Activated T-helper 9 cell treated with anti-CD3 and anti-CD28 coated beads, Interleukin-2, amount 50 U/mL, for 16 hours (primary cell): Measurements from ENCODE around the gene HAPSTR1.

Source experiments
- DNase-seq: peaks from one replicate; pipeline ENCODE4 v3.0.0-alpha.2; 2020; ENCODE audit warnings: low read depth

The HAPSTR1 gene

GRCh38 chr16:9096416-9096952 lies 5.0 kb downstream of the HAPSTR1 start:
- no peak for DNase-seq

- no peak for DNase-seq
Observed at GRCh38 chr16:9097266-9098219, 6.1 kb downstream of the HAPSTR1 start.

GRCh38 chr16:9098377-9099090 lies 7.1 kb downstream of the HAPSTR1 start:
- no peak for DNase-seq

- DNase-seq = no peak
Observed at GRCh38 chr16:9099131-9099625, 7.7 kb downstream of the HAPSTR1 start.

- no peak for DNase-seq
Observed at GRCh38 chr16:9102379-9102778, 10.9 kb downstream of the HAPSTR1 start.

- no peak for DNase-seq
Observed at GRCh38 chr16:9102943-9103342, 11.5 kb downstream of the HAPSTR1 start.

- no peak for DNase-seq
Observed at GRCh38 chr16:9103546-9103945, 12.1 kb downstream of the HAPSTR1 start.

- DNase-seq = no peak
Observed at GRCh38 chr16:9105189-9105588, 13.7 kb downstream of the HAPSTR1 start.

- DNase-seq = no peak
Observed at GRCh38 chr16:9107025-9107970, 15.9 kb downstream of the HAPSTR1 start.

- DNase-seq = no peak
Observed at GRCh38 chr16:9109255-9109654, 17.8 kb downstream of the HAPSTR1 start.

- DNase-seq = no peak
Observed at GRCh38 chr16:9112166-9112843, 20.9 kb downstream of the HAPSTR1 start.

- no peak for DNase-seq
Observed at GRCh38 chr16:9112844-9113186, 21.4 kb downstream of the HAPSTR1 start.

GRCh38 chr16:9113707-9114106 lies 22.3 kb downstream of the HAPSTR1 start:
- DNase-seq = no peak

- no peak for DNase-seq
Observed at GRCh38 chr16:9114112-9114511, 22.7 kb downstream of the HAPSTR1 start.

- no peak for DNase-seq
Observed at GRCh38 chr16:9114842-9115241, 23.4 kb downstream of the HAPSTR1 start.

- no peak for DNase-seq
Observed at GRCh38 chr16:9115277-9115676, 23.8 kb downstream of the HAPSTR1 start.

GRCh38 chr16:9116141-9116540 lies 24.7 kb downstream of the HAPSTR1 start:
- DNase-seq = no peak

- DNase-seq = no peak
Observed at GRCh38 chr16:9118170-9118569, 26.7 kb downstream of the HAPSTR1 start.

GRCh38 chr16:9119795-9120194 lies 28.4 kb downstream of the HAPSTR1 start:
- no peak for DNase-seq

GRCh38 chr16:9122342-9122741 lies 30.9 kb downstream of the HAPSTR1 start:
- DNase-seq = no peak

- no peak for DNase-seq
Observed at GRCh38 chr16:9122969-9123368, 31.5 kb downstream of the HAPSTR1 start.
